ENCODE data around the gene UTF1.

UTF1 gene

DNA sequence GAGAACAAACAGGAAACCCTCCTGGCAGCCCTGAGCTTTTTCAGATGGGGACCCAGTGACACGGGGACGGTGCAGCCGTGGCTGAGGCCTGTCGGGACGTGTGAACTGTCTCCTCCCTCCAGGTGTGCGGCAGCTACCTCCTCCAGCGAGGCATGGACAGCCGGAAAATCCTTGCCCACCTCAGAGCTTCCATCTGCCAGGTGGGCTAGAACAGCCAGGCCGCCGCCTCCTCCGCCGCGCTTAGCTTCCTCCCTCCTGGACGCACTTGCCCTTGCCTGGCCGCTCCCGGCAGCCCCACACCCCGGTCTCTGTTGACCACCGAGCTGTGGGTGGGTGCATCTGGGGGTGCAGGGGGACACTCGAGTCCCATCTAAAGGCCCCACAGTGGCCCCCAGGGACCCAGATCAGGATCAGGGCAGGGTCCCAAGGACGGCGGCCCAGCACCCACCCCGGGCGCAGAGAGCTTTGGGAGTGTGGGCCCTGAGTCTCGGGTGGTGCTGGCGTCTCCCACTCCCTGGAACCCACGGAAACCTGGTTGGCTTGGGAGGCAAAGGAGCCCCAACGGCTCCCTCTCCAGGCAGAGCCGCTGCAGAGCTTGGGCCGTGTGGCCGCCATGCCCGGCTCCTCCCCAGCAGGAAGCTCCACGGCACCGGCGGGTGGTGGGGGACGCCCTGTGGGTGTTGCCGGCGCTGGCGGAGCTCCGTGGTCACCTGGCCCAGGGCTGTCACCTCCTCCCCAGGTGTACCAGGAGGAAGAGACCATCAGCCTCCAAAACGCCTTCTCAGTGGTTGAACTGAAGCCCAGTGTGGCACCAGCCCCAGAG, 32.9 kb upstream of the UTF1 start:
- no peak for DNase-seq (ENCODE audit: low read depth)

DNA sequence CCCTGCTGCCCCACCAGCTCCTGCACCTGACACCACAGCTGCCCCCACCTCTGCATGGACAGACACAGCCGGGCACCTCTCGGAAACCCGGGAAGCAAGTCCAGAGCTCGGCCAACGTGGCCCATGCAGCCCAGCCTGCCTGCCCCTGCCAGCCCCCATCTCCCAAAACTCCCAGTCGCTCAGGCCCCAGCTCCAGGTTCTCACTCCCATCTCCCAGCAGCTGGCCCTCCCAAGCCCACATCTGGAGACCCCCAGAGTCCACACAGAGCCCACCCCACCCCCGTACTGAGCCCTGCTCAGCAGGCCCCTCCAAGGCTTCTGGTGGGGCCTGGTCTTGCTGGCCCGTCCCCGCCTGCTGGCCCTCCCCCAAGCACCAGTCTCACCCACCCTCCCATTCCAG, 32.2 kb upstream of the UTF1 start:
- no peak for DNase-seq (ENCODE audit: low read depth)

DNA sequence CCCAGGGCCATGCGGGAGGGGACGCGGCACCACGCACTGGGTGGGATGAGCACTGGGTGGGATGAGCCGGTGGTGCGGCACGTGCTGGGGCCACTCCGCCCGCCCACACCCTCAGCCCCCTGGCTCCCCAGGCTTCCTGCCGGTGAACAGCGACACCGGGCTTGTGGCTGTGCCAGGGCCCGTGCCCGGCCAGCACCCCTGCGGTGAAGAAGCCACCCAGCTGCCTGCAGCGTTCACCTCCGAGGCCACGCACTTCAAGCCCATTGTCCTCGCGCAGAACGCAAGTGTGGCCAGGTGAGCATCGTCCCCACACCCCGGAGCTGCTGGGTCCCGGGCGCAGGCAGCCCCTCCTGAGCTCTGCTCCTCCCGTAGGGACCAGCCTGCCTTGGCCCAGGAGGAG, 31.8 kb upstream of the UTF1 start:
- no peak for DNase-seq (ENCODE audit: low read depth)

DNA sequence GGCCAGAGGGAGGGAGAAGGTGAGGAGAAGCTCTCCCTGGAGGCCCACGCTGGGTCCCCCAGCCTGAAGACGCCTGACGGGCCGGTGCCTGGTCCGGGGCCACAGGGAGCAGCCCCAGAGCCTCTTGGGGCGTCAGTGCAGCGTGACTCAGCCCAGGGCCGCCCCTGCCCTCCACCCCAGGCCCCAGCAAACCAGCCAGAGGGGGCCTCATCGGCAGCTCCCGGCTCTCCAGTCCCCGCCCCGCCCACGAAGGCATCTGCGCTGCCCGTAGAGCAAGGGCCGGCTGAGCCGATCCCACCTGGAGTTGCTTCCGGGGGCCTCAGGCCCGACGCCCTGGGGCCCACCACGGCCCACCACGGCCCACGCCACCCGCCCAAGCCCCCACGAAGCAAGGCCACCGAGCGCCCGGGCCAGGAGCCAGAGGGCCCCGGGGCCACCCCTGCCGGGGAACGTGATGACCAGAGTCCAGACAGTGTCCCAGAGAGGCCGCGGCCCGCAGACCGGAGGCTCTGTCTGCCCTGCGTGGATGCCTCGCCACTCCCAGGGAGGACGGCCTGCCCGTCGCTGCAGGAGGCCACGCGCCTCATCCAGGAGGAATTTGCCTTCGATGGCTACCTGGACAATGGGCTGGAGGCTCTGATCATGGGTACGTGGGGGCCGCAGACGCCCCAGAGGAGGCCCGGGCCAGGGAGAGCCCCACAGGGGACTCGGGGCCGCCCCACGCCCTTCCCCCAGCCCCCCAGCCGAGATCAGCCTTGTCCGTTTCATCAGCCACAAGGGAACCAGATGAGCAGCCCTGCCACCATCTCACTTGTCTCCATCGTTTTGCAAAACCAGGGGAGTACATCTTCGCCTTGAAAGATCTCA, 31.2 kb upstream of the UTF1 start:
- no peak for DNase-seq (ENCODE audit: low read depth)

DNA sequence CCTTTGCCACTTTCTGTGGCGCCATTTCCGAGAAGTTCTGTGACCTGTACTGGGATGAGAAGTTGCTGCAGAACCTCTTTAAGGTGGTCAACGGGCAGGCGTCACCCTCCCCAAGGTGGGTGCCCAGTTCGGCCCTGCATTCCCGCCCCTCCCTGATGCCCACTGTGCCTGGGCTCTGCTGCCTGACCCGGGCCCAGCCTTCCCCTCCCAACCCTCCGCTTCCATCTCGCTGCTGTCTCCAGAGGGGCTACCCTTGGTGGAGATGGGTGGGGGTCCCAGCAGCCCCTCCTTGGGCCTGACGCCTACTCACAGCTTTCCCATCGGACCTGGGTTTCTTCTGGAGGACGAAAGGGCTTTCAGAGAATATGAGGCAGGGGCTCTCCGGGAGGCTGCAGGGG, 30.5 kb upstream of the UTF1 start:
- no peak for DNase-seq (ENCODE audit: low read depth)

DNA sequence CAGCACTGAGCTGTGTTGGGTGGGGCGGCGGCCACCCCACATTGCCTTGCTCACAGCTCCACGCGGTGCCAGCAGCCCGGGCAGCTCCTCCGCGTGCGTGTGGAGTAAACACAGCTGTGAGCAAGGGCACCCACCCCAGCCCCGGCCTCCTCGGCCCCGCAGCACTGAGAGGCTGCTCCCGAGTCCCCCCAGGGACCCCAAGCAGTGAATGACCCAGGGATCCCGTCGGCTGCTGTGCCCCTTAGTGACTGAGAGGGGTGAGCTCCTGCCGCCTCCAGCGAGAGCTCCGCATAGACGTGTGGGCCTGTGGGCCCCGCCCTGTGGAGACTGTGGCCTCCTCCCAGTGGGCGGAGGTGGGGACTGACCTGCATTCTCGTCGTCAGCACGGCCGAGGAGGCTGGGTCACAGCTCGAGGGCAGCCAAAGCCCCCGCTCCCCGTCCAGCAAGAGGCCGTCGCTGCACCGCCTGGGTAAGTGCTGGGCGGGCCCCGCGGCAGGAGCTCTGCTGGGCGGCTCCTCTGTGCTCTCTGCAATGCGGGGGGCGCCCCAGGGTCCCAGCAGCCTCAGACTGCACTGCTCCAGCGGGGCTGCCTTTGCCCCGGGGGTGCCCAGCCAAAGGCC, 29.9 kb upstream of the UTF1 start:
- DNase-seq (ENCODE audit: low read depth), result no peak

DNA sequence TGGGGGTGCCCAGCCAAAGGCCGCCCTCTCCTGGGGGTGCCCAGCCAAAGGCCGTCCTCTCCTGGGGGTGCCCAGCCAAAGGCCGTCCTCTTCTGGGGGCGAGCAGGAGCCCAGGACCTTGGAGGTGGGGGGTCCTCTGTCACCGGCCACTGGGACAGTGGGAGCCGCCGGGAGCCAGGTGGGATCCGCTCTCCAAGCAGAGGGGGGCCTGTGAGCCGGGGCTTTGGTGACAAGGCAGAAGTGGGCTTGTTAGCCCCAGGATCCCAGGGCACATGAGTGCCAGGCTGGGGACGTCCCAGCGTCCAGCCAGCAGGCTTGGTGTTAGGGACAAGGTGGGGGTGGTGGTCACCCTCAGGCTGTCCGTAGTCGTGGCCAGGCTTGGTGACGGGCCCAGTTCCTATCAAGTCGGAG, 29.4 kb upstream of the UTF1 start:
- DNase-seq (ENCODE audit: low read depth), result no peak

DNA sequence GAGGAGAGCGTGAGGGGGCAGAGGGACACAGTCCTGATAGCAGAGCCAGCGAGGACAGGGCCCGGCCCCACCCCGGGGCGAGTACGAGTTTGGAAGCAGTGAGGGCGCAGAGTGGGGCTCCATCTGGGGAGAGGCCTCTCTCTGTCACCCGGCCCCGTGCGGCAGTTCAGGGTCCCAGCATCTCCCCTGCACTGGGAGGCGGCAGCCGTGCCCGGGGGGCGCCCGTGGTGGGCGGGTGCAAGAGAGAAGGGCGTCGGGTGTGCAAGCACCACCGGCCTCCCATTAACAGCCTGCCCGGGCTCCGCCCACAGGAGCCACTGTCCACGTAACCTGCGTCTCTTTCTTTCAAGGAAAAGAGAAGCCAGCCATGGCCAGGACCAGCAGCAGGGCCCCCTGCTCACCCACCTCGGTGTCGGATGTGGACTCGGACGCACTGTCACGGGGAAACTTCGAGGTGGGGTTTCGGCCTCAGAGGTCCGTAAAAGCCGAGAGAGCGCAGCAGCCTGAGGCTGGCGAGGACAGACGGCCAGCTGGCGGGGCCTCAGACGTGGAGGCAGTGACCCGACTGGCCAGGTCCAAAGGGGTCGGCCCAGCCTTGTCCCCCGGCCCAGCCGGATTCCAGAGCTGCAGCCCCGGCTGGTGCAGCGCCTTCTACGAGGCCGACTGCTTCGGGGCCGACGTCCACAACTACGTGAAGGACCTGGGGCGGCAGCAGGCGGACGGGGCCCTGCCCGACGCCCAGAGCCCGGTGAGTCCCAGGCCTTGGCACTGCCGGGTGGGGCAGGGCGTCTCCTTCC, 28.7 kb upstream of the UTF1 start:
- DNase-seq (ENCODE audit: low read depth), result no peak

DNA sequence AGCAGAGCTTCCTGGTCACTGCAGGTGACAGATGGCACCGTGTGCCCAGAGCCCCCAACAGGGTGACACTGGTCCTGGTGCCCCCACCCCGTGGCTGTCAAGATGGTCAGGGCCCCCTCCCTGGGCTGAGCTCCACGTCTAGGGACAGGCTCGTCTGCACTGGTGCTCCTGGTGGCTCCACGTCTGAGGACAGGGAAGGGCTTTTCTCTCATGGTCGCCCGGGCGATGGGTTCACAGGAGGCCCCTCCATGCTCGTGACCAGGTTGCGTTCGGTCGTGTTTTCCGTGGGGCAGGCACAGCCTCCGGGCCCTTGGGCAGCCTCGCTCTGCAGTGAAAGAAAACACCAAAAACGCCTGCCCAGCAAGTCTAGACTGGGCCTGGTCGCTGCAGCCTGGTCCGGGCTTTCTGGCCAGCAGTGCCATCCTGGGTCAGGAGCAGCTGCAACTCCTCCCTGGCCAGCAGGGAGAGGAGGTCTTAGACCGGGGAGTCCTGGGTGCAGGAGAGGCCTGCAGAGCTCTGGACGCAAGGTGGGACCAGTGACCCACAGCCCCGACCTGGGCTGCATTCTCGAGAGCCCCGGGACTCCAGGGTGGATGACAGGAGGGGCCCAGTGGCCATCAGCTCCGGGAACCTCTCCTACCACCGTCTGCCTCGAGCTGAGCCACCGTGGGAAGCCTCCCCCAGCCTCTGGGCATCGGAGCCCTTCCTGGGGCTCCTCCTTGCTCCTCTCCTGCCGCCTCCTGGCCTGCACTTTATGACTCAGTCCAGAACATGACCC, 27.9 kb upstream of the UTF1 start:
- DNase-seq (ENCODE audit: low read depth), result no peak

DNA sequence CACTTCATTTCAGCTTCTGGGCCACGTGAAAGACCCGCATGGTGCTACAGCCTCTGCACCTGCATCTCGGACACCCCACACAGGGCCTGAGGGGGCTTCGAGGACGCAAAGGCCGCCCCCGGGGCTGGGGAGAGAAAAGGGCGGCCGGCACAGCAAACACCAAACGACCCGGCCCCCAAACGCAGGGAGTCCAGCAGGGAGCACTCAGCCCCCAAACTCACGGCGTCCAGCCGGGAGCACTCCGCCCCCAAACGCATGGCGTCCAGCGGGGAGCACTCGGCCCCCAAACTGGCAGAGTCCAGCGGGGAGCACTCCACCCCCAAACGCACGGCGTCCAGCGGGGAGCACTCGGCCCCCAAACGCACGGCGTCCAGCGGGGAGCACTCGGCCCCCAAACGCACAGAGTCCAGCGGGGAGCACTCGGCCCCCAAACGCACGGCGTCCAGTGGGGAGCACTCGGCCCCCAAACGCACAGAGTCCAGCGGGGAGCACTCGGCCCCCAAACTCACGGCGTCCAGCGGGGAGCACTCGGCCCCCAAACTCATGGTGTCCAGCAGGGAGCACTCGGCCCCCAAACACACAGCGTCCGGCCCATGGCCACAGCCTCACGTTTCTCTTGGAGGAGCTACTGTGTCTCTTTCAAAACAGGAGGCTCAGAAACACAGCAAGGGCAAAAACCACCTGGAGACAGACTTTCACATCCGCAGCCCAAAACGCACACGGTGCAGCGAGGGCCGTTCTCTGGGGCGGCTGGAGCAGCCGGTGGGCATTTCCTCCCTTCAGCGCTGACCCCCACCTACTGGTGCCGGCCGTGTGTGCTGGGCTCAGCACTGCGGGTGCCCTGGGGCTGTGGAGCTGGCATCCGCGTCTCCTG, 27.0 kb upstream of the UTF1 start:
- no peak for DNase-seq (ENCODE audit: low read depth)

DNA sequence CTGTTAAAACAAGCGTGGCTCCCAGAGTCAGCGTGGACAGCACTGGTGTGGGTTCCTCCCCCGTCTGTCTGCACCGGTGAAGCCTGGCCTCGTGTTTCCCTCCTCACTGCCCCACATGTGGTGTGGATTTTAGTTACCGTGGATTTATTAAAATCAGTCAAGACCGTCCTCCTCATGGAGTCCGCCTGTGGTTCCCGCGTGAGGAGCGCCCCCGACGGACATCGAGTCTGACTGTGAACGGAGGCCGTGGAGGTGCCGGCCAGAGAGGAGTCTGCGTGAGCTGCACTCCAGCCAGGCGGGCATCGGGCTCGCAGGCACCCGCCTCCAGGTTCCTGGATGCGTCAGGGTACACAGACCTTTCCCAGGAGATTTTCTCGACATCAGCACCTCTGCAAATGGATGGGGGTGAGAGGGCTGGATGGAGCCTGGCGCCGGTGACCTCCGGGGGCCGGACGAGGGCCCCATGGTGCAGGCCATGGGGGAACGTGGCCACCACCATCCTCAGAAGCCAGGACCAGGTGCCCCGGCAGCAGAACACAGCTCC, 26.3 kb upstream of the UTF1 start:
- no peak for DNase-seq (ENCODE audit: low read depth)

DNA sequence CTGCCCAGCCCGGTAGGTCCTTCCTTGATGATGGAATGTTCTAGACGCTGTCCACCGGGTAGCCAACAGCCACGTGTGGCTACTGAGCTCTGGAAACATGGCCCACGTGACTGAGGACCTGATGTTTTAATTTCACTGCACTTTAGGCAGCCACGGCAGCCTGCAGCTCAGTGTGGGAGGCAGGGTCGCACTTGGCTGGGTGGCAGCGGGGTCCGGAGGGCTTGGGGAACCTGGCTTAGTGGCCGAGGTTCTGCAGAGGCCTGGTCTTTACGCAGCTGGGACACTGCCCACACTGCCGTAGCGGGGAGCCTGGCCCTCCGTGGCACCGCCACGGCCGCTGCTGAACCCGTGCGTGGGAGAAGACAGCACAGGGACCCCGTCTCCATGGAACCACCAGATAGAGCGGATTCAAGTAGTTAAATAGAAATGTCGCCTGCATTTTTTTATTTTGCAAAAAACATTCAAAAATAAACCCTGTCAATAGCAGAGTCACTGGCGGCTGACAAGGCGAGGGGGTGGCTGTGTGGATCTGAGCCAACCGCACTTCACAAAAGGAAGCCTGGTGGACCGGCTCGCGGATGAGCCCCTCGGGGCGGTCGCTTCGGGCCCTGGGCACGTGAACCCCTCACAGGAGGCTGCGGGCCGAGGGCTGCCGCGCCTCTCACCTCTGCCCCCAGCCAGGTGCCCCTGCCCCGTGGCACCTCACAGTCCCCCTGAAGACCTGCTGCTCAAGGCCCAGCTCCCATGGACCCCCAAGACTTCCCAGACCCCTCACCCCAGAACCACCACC, 25.6 kb upstream of the UTF1 start:
- DNase-seq (ENCODE audit: low read depth), result no peak

DNA sequence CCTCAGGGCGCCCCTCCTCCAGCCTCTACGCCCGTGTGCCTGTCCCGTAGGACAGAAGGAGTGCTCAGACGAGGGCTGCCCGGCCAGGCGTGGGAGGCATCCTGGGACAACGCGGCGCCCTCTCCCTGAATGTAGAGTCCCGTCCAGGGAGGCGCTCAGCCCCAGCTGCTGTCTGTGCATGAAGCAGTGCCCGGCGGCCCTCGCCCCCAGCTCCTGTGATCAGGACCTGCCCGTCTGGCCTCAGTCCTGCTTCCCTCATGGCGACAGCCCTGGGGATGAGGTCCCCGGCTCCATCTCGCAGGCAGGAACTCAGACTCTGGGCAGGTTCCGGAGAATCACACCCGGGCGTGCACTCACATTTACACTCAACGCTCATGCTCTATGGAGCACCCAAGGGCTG, 24.9 kb upstream of the UTF1 start:
- no peak for DNase-seq (ENCODE audit: low read depth)

DNA sequence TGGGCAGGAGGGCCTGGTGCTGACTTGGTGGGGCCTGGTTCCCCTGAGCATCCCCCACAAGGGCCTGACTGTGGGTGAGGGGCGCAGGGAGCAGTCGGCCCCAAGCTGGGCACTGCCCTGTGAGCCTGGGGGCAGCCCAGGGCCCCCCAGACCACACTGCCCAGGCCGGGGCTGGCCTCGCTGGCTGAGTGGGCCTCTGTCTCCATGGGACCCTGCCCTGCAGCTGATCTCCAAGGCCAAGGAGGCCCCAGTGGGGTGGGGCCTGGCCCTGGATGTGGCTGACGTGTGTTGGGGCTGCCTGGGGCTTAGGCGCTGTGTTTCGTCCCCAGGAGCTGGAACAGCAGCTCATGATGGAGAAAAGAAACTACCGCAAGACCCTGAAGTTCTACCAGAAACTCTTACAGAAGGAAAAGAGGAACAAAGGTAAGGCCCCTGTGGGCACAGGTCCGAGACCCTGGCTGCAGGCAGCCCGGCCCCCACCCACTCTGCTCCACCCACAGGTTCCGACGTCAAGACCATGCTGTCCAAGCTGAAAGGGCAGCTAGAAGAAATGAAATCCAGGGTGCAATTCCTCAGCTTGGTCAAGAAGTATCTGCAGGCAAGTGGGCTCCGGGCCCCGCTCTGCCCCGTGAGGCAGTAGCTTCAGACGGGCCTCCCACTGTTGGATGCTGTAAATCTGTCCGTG, 23.5 kb upstream of the UTF1 start:
- no peak for DNase-seq (ENCODE audit: low read depth)

DNA sequence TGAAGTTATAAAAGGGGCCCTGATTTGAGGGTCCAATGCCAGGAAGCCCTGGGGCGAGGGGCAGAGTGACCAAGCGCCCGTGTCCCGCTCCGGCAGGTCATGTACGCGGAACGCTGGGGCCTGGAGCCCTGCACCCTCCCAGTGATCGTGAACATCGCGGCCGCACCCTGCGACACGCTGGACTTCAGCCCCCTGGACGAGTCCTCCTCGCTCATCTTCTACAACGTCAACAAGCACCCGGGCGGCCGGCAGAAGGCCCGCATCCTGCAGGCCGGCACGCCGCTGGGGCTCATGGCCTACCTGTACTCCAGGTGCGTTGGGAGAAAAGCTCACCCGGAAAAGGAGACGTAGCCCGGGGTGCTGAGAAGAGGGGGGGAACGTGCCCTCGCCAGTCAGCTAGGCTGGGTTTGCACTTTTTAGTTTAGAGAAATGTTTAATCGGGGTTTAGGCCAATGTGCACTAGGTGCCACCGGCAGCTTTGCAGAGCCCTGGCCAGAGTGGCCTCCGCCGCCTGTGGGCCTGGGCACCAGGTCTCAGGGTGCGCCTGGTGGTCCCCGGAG, 22.9 kb upstream of the UTF1 start:
- no peak for DNase-seq (ENCODE audit: low read depth)

DNA sequence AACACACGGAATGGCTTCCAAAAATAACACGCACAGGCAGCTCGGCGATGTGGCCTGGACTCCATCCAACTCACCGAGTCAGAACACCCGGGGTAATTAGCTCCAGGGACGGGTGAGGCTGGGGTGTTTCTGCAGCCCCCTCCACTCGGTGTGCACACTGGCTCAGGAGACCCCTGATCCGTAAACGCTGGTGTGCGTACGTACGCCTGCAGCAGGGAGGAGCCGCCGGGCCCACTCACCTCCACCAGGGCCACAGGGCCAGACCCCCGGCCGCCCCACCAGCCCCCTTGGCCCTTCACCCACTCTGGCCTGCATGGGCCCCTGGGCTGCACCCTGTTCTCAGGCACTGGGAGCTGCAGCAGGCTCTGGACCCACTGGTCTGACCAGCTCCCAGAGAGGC, 22.4 kb upstream of the UTF1 start:
- DNase-seq (ENCODE audit: low read depth), result no peak

DNA sequence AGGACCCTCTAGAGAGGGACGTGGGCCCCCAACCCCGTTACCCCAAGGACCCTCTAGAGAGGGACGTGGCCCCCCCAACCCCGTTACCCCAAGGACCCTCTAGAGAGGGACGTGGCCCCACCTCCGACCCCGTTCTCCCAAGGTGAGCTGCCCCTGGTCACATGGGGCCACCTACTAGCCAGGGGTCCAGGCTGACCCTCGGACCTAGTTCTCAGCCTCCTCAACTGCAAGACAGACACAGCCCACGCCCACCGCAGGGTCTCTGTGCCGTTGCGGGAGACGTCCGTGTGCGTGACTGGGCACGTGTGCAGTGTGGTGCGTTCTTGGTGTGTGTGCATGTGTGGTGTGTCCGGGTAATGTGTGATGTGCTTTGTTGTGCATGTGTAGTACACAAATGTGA, 21.6 kb upstream of the UTF1 start:
- no peak for DNase-seq (ENCODE audit: low read depth)

DNA sequence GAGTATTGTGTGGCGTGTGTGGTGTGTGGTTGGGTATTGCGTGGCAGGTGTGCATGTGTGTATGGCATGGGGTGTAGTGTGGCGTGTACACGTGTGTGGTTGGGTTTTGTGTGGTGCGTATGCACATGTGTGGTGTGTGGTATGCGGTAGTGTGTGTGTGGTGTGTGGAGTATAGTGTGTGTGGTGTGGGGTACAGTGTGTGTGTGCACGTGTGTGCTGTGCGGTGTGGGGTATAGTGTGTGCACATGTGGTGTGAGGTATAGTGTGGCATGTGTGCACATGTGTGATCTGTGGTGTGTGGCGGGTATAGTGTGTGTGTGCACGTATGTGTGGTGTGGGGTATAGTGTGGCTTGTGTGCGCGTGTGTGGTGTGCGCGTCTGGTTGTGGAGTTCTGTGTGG, 20.9 kb upstream of the UTF1 start:
- no peak for DNase-seq (ENCODE audit: low read depth)

All from activated gamma-delta T cell treated with anti-CD3 and anti-CD28 coated beads, Interleukin-2, amount 50 U/mL, for 16 hours (primary cell).